Activated T-helper 1 cell treated with anti-CD3 and anti-CD28 coated beads, Interleukin-12 subunit alpha, Interleukin-12 subunit beta, Interleukin-2, Interleukin-4 antibody, amounts not matched to agents 30 ng/mL and 10 ng/mL and 1 ng/mL, durations not matched to agents 14 hours and 24 hours and 36 hours (primary cell): Measurements from ENCODE around the gene ZMAT2. TPM values are rescaled to one million over a fixed set of nuclear protein-coding genes. Genes with fewer than 3 reads are reported as not detected.
A peak's percentile ranks its signal among the peaks of the same experiment; 100 is the strongest.
"Not testable (repeated sequence)": the region's sequence is repeated elsewhere in the genome, so short reads cannot be mapped to it uniquely, and the experiment has no call there.

ENCODE experiments used
- DNase-seq: peaks from one replicate; pipeline ENCODE4 v3.0.0; 2021; ENCODE audit warnings: low spot score
- H3K27ac Mint-ChIP-seq: one replicate; pipeline ENCODE4 v1.8.0; 2021; ENCODE audit warnings: mild to moderate bottlenecking, mixed read lengths
- H3K27me3 Mint-ChIP-seq: one replicate; pipeline ENCODE4 v1.8.0; 2022; ENCODE audit warnings: mild to moderate bottlenecking, moderate library complexity, mixed read lengths; ENCODE audit not compliant: insufficient read depth
- H3K36me3 Mint-ChIP-seq: one replicate; pipeline ENCODE4 v1.8.0; 2021; ENCODE audit warnings: low read depth, mixed read lengths
- H3K4me1 Mint-ChIP-seq: one replicate; pipeline ENCODE4 v1.8.0; 2021; ENCODE audit warnings: low read depth, mixed read lengths
- H3K4me3 Mint-ChIP-seq: one replicate; pipeline ENCODE4 v1.8.0; 2021; ENCODE audit warnings: mild to moderate bottlenecking, moderate library complexity, mixed read lengths
- H3K9me3 Mint-ChIP-seq: one replicate; pipeline ENCODE4 v1.8.0; 2021; ENCODE audit warnings: mixed read lengths
- intact Hi-C: fragments of 100-400 bp; cut with micrococcal nuclease; formaldehyde crosslinking; loops from one replicate; pipeline ENCODE4 v1.15.1; 2024
- total RNA-seq: library from RNA; stranded (reverse); gene quantifications from 2 replicates; pipeline ENCODE4 v1.2.3, GENCODE V29; 2022

ZMAT2 gene, protein sequence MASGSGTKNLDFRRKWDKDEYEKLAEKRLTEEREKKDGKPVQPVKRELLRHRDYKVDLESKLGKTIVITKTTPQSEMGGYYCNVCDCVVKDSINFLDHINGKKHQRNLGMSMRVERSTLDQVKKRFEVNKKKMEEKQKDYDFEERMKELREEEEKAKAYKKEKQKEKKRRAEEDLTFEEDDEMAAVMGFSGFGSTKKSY
- total RNA-seq: 68.0 and 71.2 TPM in 2 replicates

DNA sequence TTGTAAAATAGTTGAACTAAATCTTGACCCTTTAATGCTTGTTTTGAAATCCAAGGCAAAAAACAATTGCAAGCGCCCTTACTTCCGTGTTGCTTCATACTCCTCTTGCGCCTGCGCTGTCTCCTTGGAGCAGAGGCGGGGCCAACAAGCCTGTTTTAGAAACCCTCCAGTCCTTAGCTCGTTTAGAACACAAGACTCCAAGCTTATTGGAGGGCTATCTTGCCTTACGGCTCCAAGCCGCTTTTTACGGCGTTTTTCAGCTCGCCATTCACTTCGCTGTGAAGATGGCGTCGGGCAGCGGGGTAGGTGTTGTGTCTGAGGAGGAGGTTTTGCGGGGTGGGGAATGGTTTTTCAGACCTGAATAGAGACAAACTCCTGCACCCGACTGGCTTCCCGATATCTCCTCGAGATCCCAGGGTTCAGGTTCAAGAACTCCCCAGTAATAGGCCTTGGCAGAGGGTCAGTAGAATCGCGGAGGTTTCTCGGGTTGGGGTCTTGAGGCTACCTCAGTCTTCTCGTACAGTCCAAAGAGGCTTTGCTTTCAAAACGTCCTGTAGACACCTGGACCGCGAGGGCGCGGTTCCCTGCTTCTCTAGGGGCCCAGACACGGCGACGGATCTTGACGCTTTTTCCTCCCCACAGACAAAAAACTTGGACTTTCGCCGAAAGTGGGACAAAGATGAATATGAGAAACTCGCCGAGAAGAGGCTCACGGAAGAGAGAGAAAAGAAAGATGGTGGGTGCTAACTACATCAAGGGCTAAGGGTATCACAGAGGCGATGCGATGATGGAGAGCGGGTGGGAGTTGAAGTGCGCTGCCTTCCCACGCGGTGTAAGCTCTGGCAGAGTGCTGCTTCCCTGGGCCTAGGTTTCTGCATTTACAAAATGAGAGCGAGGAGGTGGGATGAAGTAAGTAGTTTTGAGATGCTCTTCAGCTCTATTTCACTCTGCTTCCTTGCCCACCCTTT is at the start of gene ZMAT2:
Gene ZMAT2, plus strand, starts transcription at position 271 of the 968 bp plus-strand sequence. Its CDS starts 14 bp downstream, at position 285.
- peak; percentile 92 for DNase-seq
- no peaks in the 10 kb centered on the region for H3K27me3 Mint-ChIP-seq
- peak within 1 kb of the TSS; percentile 96 for H3K4me3 Mint-ChIP-seq
- H3K36me3 Mint-ChIP-seq: peaks cover 62% of the 10 kb centered on the region
- intact Hi-C loops: loop anchor here (1.0 to 5.0 kb wide), 8 partner anchors 9 to 917 kb away; partner anchors contain the start of genes ANKHD1, APBB3, DIAPH1 and HARS1
- peaks cover 22% of the 10 kb centered on the region for H3K4me1 Mint-ChIP-seq
- no peaks in the 10 kb centered on the region for H3K9me3 Mint-ChIP-seq
- H3K27ac Mint-ChIP-seq: peak within 1 kb of the TSS; percentile 88

DNA sequence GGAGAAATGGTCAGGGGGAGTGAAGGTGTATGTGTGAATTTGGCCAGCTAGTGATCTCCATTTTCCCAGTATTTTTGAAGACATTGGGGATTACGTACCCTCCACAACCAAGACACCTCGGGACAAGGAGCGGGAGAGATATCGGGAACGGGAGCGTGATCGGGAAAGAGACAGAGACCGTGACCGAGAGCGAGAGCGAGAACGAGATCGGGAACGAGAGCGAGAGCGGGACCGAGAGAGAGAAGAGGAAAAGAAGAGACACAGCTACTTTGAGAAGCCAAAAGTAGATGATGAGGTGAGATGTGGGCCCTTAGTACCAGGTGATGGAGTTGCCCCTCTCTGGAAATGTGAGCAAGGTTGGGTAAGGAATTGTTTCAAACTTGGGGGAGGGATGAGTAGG is 41.4 kb upstream of the ZMAT2 start:
- Mint-ChIP-seq H3K36me3 (peaks cover 58% of the 10 kb centered on the region), H3K9me3 (no peaks in the 10 kb centered on the region), H3K27me3 (no peaks in the 10 kb centered on the region)

DNA sequence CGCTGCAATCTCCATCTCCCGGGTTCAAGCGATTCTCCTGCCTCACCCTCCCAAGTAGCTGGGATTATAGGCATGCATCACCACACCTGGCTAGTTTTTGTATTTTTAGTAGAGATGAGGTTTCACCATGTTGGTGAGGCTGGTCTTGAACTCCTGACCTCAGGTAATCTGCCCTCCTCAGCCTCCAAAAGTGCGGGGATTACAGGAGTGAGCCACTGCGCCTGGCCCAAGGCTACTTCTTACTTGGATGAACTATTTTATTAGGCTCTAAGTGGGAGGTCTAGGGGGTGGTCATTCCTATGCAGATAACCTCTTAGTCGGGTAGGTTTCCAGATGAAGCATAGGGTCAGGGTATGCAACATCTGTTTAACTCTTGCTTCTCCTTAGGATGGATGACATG is 39.9 kb upstream of the ZMAT2 start:
- H3K4me1 Mint-ChIP-seq, intact Hi-C loops, H3K27me3 Mint-ChIP-seq, H3K27ac Mint-ChIP-seq, H3K4me3 Mint-ChIP-seq, H3K9me3 Mint-ChIP-seq, DNase-seq: not testable (repeated sequence)
- H3K36me3 Mint-ChIP-seq: peaks cover 50% of the 10 kb centered on the region

More for the DNA sequence above, 41.4 kb upstream of the ZMAT2 start:
- no peak overlapping the region for H3K27ac Mint-ChIP-seq
- intact Hi-C loops: no loop called here
- H3K4me1 Mint-ChIP-seq: no peaks in the 10 kb centered on the region
- H3K4me3 Mint-ChIP-seq: no peak overlapping the region
- no peak for DNase-seq

DNA sequence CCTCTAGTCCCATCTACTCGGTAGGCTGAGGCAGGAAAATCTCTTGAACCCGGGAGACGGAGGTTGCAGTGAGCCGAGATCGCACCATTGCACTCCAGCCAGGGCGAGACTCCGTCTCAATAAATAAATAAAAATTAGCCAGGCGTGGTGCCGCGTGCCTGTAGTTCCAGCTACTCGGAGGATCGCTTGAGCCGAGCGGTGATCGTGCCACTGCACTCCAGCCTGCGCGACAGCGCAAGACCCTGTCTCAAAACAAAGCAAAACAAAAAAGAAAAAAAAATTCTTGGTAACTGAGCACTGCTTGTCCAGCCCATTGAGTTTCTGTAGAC is 36.3 kb upstream of the ZMAT2 start:
- Mint-ChIP-seq H3K27me3 (no peaks in the 10 kb centered on the region), H3K4me1 (peaks cover 28% of the 10 kb centered on the region), H3K9me3 (no peaks in the 10 kb centered on the region), H3K27ac (peak overlapping the region; percentile 93), H3K36me3 (peaks cover 50% of the 10 kb centered on the region), H3K4me3 (peak overlapping the region; percentile 100)
- intact Hi-C loops: loop anchor here (1.0 kb wide), 10 partner anchors 17 to 954 kb away; partner anchors contain the start of genes ANKHD1, APBB3, DIAPH1 and EIF4EBP3
- no peak for DNase-seq

DNA sequence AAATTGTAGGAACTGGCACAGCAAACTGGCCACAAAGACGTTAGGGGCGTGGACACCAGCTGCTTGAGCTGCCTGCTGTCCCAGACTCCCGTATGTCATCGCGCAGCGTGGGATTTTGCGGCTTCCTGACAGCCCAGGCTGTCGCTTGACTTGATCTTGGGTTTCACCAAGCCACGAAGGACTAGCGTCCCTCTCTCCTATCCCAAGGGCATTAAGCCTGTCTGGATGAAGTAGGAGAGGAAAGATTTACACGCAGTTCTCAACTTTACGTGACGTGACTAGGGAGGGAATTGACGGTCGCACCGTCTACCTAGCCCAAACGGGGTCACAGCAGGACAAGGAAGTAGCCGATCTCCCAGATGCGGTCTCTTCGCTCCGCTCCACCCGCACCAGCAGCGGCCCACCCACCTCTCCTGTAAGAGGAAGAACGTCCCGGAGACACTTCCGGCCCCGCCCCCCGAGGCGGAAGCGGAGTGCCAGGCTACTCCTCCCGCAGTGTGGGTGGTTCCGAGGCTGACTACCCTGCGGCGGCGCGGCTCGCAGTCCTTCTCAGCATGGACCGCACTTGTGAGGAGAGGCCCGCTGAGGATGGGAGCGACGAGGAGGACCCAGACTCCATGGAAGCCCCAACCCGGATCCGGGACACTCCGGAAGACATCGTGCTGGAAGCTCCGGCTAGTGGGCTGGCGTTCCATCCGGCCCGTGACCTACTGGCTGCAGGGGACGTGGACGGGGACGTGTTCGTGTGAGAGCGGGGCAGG is 35.7 kb upstream of the ZMAT2 start, which contains the start of gene WDR55:
Gene WDR55, plus strand, starts transcription at position 546 of the 761 bp plus-strand sequence. Its CDS starts 9 bp downstream, at position 555.
- intact Hi-C loops: loop anchor here (1.0 kb wide), 10 partner anchors 17 to 954 kb away; partner anchors contain the start of genes ANKHD1, APBB3, DIAPH1 and EIF4EBP3
- Mint-ChIP-seq H3K27ac (peak within 1 kb of the TSS; percentile 93), H3K36me3 (peaks cover 49% of the 10 kb centered on the region), H3K4me1 (peaks cover 28% of the 10 kb centered on the region), H3K27me3 (no peaks in the 10 kb centered on the region), H3K9me3 (no peaks in the 10 kb centered on the region), H3K4me3 (peak within 1 kb of the TSS; percentile 100)
- peak; percentile 94 for DNase-seq

DNA sequence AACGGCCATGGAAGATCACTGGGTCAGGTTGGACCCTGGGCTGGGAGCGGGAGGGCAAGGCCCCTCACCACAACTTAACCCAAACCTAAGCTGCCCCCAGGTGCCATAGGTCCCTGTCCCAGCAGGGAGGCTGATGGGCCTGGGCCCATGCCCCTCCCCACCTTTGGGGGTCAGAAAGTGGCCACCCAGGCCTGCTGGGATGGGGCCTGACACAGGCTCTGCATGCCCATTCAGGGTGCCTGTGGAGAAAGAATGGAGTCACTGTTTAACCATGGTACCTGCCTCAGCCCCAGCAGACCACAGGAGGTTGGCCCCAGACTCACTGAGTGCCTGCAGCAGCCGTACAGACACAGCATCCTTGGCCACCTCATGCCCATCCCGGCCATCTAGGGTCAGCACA is 29.2 kb upstream of the ZMAT2 start:
- intact Hi-C loops, DNase-seq, H3K27ac Mint-ChIP-seq, H3K9me3 Mint-ChIP-seq, H3K27me3 Mint-ChIP-seq, H3K4me3 Mint-ChIP-seq: not testable (repeated sequence)
- Mint-ChIP-seq H3K4me1 (peaks cover 24% of the 10 kb centered on the region), H3K36me3 (peaks cover 44% of the 10 kb centered on the region)

DNA sequence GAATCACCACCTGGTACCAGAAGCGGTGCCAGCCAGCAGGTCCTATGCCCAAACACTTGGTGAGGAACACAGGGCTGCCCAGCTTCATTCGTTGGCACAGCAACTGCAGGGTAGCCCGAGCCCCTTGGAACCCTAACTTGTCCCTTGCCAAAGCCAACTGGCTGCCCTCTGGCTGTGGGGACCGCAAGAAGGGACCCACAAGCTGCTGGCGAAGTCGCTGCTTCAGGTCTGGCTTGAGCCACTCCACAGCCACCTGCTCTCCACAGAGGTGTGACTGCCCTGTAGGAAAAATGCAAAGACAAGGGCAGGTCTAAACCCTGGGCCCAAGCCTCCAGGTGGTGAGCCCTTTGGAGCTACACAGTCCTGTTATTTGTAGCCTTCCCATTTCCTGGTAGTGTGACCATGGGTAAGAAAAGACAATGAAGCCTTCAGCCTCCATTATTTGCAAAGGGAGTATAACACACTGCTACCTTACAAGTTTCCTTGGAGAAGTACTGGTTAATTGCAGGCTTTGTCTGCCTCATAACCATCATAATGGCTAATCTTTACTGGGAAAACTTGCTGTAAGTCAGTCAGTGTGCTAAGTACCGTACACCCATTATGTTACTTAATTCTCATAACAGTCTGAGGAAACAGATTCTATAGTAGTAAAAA is 28.6 kb upstream of the ZMAT2 start:
- peaks cover 45% of the 10 kb centered on the region for H3K36me3 Mint-ChIP-seq
- H3K4me1 Mint-ChIP-seq: peaks cover 18% of the 10 kb centered on the region

DNA sequence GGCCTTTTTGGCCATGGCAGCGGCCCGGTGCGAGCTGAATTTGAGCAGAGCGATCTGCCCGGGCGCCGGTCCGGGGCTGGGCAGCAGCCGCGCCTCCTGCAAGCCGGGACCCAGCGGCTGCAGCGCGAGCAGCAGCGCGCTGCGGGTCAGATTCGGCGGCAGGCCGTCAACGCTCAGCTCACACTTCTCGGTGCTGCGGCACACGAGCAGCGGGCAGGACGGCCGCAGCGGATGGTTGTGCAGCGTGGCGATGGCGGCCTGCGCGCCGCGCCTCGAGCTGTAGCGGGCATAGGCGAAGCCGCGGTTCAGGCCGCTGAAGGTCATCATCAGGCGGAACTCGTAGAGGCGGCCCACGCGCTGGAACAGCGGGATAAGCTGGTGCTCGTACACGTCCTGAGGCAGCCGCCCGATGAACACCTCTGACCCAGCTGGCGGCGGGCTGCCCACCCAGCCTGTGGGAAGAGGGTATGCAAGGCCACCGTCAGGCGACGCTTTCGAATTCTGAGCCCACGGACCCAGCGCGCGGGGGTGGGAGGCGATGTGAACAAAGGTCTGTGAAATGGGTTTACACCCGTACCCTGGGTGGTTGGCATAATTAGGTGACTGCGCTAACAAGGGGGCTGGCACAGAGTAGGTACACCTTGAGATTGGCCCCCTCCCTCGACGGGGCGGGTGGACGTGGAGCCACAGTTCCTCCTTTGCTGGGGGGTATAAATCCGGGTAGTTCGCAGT is 27.6 kb upstream of the ZMAT2 start:
- H3K4me3 Mint-ChIP-seq: no peak overlapping the region
- intact Hi-C loops: no loop called here
- H3K27me3 Mint-ChIP-seq: no peaks in the 10 kb centered on the region
- peaks cover 44% of the 10 kb centered on the region for H3K36me3 Mint-ChIP-seq
- no peak overlapping the region for H3K27ac Mint-ChIP-seq
- peaks cover 12% of the 10 kb centered on the region for H3K4me1 Mint-ChIP-seq
- no peaks in the 10 kb centered on the region for H3K9me3 Mint-ChIP-seq
- no peak for DNase-seq

More for the DNA sequence above, 28.6 kb upstream of the ZMAT2 start:
- no peaks in the 10 kb centered on the region for H3K27me3 Mint-ChIP-seq
- no peak for DNase-seq
- H3K27ac Mint-ChIP-seq: no peak overlapping the region
- no peaks in the 10 kb centered on the region for H3K9me3 Mint-ChIP-seq
- intact Hi-C loops: no loop called here
- H3K4me3 Mint-ChIP-seq: no peak overlapping the region

DNA sequence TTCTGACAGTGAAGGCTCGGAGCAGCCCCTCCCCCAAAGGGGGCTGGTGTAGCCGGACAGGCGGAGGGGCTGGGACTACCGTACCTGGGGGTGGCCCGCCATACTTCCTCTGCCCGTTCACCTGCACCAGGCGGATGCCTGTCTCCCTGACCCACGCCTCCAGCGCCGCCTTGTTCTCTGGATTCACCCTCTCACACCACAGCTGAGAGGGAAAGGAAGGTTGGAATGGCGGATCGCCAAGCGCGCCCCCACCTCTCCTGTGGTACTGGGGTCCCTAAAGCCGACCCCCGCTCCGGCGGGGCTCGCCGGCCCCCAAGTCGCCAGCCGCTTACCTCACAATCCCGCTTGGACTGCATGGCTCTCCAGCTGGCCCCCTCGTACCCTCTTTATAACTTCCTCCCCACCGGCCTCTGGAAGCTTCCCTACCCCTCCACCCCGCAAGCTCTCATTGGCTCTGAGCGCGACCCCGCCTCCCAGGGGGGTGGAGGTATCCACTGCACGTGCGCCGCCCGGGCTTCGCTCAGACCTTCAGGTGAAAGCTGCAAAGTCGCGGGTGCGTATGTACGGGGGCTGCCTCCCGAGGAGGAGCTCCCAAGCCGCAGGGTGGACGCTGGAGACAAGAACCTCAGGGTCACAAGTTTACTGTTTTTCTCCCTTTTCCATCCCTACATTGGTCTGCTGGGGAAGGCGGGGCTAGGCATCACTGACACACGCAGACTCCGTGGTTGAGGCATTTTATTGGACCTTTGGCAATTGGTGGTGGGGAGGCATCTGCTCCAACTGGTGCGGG is 26.9 kb upstream of the ZMAT2 start, which contains the start of gene DND1:
Gene DND1, minus strand, starts transcription at position 390 of the 790 bp plus-strand sequence. Its CDS starts 34 bp downstream, at position 356.
- Mint-ChIP-seq H3K4me1 (peaks cover 12% of the 10 kb centered on the region), H3K9me3 (no peaks in the 10 kb centered on the region), H3K27me3 (no peaks in the 10 kb centered on the region), H3K36me3 (peaks cover 46% of the 10 kb centered on the region), H3K27ac (no peak within 1 kb of the TSS), H3K4me3 (no peak within 1 kb of the TSS)
- DNase-seq: no peak
- intact Hi-C loops: no loop called here

DNA sequence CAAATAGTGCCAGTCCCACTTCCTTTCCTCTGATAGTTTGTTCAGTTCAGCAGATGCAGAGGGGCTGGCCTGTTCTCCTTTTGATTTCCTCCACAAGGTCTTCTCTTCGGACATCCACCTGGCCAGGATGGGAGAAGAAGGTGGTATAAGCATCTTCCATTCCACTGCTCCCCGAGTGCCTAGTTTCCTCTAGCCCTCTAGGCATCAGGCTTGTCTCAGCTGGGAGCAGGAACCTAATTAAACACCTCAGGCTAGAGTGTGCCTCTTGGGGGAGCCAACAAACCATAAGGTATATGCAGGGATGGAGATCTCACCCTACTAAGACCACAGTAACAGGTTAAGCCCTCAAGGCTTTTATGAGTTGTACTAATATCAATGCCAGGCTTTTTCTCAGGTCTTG is 26.0 kb upstream of the ZMAT2 start:
- no peaks in the 10 kb centered on the region for H3K27me3 Mint-ChIP-seq
- intact Hi-C loops: no loop called here
- no peaks in the 10 kb centered on the region for H3K9me3 Mint-ChIP-seq
- H3K4me3 Mint-ChIP-seq: no peak overlapping the region
- peaks cover 47% of the 10 kb centered on the region for H3K36me3 Mint-ChIP-seq
- H3K27ac Mint-ChIP-seq: no peak overlapping the region
- DNase-seq: no peak
- peaks cover 12% of the 10 kb centered on the region for H3K4me1 Mint-ChIP-seq

DNA sequence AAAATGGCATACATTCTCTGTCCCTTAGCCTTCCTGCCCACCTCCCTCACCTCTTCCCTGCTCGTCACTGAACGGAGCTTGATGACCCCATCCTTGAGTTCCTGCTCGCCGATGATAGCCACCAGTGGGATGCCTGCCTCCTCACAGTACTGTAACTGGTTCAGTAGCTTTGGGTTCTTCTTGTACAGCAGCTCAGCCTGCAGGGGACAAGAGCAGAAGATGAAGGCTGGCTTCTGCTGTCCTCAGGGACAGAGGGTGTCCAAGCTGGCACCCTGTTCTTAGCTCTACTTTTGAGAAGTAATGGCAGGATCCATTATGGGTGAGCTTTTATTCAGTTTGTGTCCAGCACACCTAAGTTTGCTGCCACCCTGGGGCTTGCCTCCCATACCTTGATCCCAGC is 25.6 kb upstream of the ZMAT2 start:
- intact Hi-C loops: no loop called here
- H3K27ac Mint-ChIP-seq: no peak overlapping the region
- H3K9me3 Mint-ChIP-seq: no peaks in the 10 kb centered on the region
- H3K4me3 Mint-ChIP-seq: no peak overlapping the region
- peaks cover 47% of the 10 kb centered on the region for H3K36me3 Mint-ChIP-seq
- H3K27me3 Mint-ChIP-seq: no peaks in the 10 kb centered on the region
- no peak for DNase-seq
- H3K4me1 Mint-ChIP-seq: peaks cover 12% of the 10 kb centered on the region
